Fibroblast of the aortic adventitia (primary cell): ENCODE results near the gene VSTM4. TPM values are rescaled to one million over a fixed set of nuclear protein-coding genes. Genes with fewer than 3 reads are reported as not detected.

Source experiments
- DNase-seq: peaks from one replicate; pipeline ENCODE4 v3.0.0-alpha.2; 2010; ENCODE audit warnings: low read depth
- H3K4me3 ChIP-seq: 2 replicates; pipeline ENCODE4 v1.5.1; 2011; ENCODE audit warnings: low read depth, mild to moderate bottlenecking, control low read depth, low read length, moderate library complexity
- total RNA-seq: library from RNA; depleted of rRNA; stranded (reverse); fragments of >200 nt; gene quantifications from 2 replicates; pipeline ENCODE4 v1.2.3, GENCODE V29; 2012; ENCODE audit warnings: low replicate concordance
- TF ChIP-seq, protein P1 (sequence below): IDR thresholded peaks from 2 replicates; pipeline ENCODE4 v1.5.1; 2011; ENCODE audit warnings: mild to moderate bottlenecking, low read length, control low read depth, inconsistent platforms; ENCODE audit not compliant: insufficient read depth

The VSTM4 gene
- total RNA-seq, 1 donor: 6.5 TPM

DNA sequence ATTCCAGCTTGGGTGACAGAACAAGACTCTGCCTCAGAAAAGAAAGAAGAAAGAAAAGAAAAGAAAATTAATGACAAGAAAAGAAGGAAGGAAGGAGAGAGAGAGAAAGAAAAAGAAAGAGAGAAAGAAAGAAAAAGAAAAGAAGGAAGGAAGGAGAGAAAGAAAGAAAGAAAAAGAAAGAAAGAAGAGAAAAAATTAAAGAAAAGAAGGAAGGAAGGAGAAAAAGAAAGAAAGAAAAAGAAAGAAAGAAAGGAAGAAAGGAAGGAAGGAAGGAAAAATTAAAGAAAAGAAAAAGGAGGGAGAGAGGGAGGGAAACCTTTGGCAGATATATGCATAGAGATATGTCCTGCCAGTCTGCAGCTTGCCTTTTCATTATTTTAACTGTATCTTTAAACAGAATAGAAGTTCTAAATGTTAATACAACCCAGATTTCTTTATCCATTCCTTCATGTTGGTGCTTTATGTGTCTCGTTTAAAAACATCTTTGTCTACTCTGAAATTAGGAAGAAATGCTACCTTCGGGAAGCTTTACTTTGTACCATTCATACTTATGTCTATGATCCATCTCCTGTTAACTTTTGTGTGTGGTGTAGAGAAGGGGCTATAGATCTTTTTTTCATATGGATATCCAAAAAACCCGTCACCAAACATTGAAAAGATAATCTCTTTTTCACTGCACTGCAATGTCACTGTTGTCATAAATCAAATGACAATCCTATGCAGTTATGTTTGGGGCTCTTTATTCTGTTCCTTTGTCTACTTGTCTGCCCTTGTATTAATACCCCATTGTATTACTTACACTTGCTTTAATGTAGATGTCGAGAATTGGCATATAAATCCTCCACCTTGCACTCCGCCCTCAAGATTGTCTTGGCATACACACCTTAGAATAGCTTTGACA lies 70.8 kb downstream of the VSTM4 start:
- DNase-seq: no peak
- TF ChIP-seq, protein P1, sequence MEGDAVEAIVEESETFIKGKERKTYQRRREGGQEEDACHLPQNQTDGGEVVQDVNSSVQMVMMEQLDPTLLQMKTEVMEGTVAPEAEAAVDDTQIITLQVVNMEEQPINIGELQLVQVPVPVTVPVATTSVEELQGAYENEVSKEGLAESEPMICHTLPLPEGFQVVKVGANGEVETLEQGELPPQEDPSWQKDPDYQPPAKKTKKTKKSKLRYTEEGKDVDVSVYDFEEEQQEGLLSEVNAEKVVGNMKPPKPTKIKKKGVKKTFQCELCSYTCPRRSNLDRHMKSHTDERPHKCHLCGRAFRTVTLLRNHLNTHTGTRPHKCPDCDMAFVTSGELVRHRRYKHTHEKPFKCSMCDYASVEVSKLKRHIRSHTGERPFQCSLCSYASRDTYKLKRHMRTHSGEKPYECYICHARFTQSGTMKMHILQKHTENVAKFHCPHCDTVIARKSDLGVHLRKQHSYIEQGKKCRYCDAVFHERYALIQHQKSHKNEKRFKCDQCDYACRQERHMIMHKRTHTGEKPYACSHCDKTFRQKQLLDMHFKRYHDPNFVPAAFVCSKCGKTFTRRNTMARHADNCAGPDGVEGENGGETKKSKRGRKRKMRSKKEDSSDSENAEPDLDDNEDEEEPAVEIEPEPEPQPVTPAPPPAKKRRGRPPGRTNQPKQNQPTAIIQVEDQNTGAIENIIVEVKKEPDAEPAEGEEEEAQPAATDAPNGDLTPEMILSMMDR: no peak
- H3K4me3 ChIP-seq: no peak overlapping the region

DNA sequence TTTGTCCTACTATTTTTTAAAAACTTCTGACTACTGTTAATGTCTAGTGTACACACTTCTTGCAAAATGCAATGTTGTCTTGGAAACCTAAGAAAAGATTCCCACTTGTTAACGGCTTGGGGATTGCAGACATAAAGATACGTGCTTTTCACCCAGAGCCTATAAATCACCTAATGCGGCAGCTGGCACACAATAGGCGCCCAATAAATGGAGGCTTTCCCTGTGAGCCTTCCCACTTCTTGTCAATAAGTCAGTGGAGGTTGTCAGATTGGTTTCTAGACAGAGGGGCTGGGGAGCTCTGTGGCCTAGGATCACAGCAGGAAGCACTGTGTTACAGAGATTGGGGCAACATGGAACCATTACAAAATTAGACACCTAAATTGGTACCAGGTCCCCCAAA lies 74.7 kb downstream of the VSTM4 start:
- no peak for DNase-seq
- TF ChIP-seq, protein P1: no peak
- H3K4me3 ChIP-seq: no peak overlapping the region

DNA sequence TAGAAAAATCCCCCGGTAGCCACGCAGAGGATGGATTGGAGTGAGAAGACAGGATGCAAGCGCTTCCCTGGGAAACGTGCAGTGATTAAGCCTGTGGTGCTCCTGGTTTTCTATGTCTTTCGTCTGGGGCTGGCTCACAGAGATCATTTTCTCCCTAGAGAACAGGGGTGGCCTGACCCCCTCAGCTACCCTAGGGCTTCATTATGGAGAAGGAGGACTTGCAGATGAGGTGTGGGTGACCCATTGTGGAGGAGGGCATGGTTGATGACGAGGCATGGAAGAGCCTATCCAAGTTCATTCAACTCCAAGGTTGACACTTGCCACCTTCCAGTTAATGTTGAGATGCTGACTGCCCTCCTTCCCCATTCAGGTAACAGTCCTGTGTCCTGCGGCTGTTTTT lies 75.9 kb downstream of the VSTM4 start:
- DNase-seq: no peak
- H3K4me3 ChIP-seq: no peak overlapping the region
- TF ChIP-seq, protein P1: no peak

DNA sequence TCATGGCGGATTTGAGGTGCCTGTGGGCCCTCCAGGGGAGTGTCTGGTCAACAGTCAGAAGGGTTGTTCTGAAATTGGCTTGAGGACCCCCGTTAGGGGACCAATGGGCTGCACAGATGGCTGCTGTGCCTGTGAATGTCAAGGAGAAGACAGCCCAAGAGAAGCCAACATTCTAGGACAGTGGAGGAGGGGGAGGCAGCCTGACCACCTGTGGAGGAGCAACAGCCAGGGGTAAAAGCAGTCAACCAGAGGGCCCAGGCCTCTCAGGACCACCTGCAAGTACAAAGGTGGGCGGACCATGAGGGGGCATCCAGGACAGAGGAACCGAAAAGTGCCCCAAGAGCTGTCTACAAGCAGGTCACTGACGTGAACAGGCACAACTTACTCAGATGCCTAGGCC lies 76.6 kb downstream of the VSTM4 start:
- TF ChIP-seq, protein P1: no peak
- no peak overlapping the region for H3K4me3 ChIP-seq
- no peak for DNase-seq

DNA sequence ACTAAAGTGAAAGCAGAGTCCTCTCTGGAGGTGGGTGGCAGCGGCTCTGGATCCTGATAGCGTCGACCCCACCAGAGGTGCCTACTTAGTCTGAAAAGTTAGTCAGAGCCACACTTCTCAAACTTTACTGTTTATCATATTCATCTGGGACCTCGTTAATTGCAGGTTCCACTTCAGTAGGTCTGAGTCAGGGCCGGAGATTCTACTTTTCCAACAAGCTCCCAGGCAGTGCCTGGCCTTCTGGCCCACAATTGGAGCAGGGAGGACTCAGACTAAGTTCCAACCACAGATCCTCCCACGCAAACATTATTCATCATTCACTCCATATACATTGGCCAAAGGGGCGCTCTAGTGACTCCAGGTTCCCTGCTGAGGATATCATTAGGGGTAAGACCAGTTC lies 78.1 kb downstream of the VSTM4 start:
- no peak for DNase-seq
- no peak overlapping the region for H3K4me3 ChIP-seq
- TF ChIP-seq, protein P1: no peak

DNA sequence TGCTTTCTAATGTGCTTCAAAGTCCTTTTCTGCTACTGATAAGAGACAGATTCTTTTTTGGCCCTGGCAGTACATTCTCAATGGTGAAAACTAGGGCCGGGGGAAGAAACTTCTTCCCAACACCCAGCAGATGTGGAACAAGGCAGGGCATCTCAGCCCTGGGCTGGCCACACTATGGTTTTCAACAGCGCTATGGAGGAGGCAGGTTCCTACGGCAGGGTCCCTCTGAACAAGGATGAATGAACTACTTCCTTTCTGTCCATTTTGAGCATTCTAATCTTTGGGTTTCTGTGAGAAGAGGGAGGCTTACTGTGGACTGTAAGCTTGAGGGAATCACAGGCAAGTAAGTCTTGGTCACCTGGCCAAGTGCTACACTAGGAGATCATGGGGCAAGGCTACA lies 78.7 kb downstream of the VSTM4 start:
- H3K4me3 ChIP-seq: no peak overlapping the region
- TF ChIP-seq, protein P1: no peak
- DNase-seq: no peak
